Activated T-cell treated with anti-CD3 and anti-CD28 coated beads, Interleukin-2, amount 50 U/mL, for 24 hours (primary cell): Measurements from ENCODE around the gene CUEDC1.

Experiments used
- DNase-seq: peaks from one replicate; pipeline ENCODE4 v3.0.0-alpha.2; 2020
- H3K27ac Mint-ChIP-seq: 2 replicates; pipeline ENCODE4 v1.8.0; 2020; ENCODE audit warnings: mild to moderate bottlenecking, mixed read lengths
- H3K27me3 Mint-ChIP-seq: 2 replicates; pipeline ENCODE4 v1.8.0; 2020; ENCODE audit warnings: mixed read lengths
- H3K36me3 Mint-ChIP-seq: 2 replicates; pipeline ENCODE4 v1.8.0; 2020; ENCODE audit warnings: low read depth, mixed read lengths
- H3K4me1 Mint-ChIP-seq: 2 replicates; pipeline ENCODE4 v1.8.0; 2020; ENCODE audit warnings: low read depth, mixed read lengths
- H3K4me3 Mint-ChIP-seq: 2 replicates; pipeline ENCODE4 v1.8.0; 2020; ENCODE audit warnings: mild to moderate bottlenecking, moderate library complexity, mixed read lengths
- H3K9me3 Mint-ChIP-seq: 2 replicates; pipeline ENCODE4 v1.8.0; 2020; ENCODE audit warnings: mixed read lengths

The CUEDC1 gene

GRCh38 chr17:57941384-57942370 lies 13.5 kb downstream of the CUEDC1 start:
- Mint-ChIP-seq H3K27me3 (peaks cover 16% of the 10 kb centered on the region), H3K36me3 (no peaks in the 10 kb centered on the region)

DNA sequence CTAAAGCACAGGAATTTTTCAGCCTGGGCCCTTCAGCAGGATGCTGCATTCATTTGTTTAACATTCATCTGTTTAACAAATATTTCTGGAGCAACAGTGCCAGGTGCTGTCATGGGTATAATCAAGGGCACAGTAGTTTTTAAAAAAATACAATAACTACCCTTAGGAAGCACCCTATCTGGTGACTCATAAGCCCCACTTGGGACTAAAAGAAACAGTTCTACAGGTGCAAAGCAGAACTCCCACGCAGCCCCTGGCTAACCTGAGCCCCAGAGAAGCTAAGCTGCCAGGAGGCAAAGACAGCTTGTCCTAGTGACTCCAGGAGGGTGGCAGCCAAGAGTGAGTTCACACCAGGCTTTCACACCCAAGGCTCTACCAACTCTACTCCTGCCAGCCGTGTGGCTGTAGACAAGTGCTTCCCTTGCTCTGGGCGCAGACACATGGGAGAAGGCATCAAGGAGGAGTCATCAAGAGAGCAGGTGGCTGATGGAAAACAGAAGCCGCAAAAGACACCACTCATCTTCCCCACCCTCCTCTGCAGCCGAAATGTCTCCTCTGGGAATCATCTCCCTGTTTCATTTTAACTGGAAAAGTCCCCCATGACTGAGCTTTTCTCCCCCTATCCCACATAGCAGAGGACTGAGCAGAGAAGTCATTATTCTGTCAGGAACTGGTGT lies 14.4 kb downstream of the CUEDC1 start:
- DNase-seq, result peak; percentile 32
- Mint-ChIP-seq H3K27ac (no peak overlapping the region), H3K36me3 (no peaks in the 10 kb centered on the region), H3K4me3 (no peak overlapping the region), H3K27me3 (peaks cover 15% of the 10 kb centered on the region), H3K9me3 (no peaks in the 10 kb centered on the region), H3K4me1 (peaks cover 19% of the 10 kb centered on the region)

More at GRCh38 chr17:57941384-57942370, 13.5 kb downstream of the CUEDC1 start:
- no peaks in the 10 kb centered on the region for H3K9me3 Mint-ChIP-seq
- no peak for DNase-seq
- H3K4me1 Mint-ChIP-seq, result peaks cover 26% of the 10 kb centered on the region
- no peak overlapping the region for H3K4me3 Mint-ChIP-seq
- no peak overlapping the region for H3K27ac Mint-ChIP-seq

DNA sequence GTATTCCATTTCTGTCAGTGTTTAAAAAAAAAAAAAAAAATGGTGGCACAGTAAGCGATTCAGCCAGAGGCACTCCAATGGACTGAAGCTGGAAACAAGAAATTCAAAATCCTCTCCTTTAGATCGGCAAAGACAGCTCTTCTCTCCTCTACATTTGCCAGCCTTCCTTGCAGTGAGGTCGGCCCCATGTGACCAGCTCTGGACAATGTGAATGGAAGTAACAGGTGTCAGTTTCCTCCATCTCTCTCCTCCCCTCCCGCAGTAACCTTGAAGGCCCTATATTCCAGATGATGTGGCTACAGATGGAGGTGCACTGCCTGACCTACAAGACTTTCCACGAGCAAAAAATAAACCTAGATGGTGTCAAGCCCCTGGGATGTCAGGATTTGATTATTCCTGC lies 15.0 kb downstream of the CUEDC1 start:
- H3K4me1 Mint-ChIP-seq, result peaks cover 19% of the 10 kb centered on the region
- H3K27ac Mint-ChIP-seq, result no peak overlapping the region
- H3K4me3 Mint-ChIP-seq, result no peak overlapping the region
- DNase-seq, result no peak
- H3K27me3 Mint-ChIP-seq, result peaks cover 15% of the 10 kb centered on the region
- H3K36me3 Mint-ChIP-seq, result no peaks in the 10 kb centered on the region
- H3K9me3 Mint-ChIP-seq, result no peaks in the 10 kb centered on the region

DNA sequence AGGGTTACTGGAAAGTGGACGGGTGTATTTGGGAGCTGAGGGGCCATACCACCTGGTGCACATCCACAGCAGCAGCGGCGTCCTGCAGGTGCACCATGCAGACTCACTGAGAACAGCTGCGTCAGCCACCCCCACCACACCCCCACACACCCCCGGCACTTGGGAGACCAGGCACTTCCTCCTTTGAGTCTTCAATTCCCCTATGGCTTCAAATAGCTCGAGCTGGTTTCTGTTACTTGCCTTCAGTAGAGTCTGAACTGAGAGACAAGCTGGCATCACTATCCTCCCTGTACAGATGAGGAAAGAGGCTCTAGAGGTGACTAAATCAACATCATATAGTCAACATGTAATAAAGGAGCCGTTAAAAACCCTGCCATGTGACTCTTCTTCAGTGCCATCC lies 15.4 kb downstream of the CUEDC1 start:
- Mint-ChIP-seq H3K9me3 (no peaks in the 10 kb centered on the region), H3K4me3 (no peak overlapping the region), H3K27ac (no peak overlapping the region), H3K27me3 (peaks cover 15% of the 10 kb centered on the region), H3K4me1 (peaks cover 19% of the 10 kb centered on the region), H3K36me3 (no peaks in the 10 kb centered on the region)
- no peak for DNase-seq

DNA sequence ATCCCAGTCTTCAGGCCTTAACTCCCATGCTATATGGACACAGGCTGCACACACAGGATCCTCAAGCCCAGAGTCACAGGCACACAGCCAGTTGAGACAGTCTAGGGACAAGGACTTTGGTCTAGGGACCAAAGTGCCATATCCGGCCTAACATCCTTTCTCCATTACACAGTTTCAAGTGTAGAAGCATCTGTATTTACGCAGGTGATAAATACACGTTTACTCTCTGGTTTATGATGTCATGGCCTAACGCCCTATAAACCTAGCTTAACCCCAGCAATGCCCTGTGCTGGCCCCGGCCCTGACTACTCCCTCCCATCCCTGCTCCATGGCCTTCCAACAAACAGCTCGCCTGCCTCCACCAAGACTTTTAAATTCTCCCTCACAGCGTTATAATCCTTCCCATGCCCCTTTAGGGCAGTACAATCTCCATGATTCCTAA lies 17.1 kb downstream of the CUEDC1 start:
- no peak overlapping the region for H3K4me3 Mint-ChIP-seq
- H3K4me1 Mint-ChIP-seq, result peaks cover 19% of the 10 kb centered on the region
- H3K36me3 Mint-ChIP-seq, result no peaks in the 10 kb centered on the region
- no peak for DNase-seq
- H3K27ac Mint-ChIP-seq, result no peak overlapping the region
- peaks cover 15% of the 10 kb centered on the region for H3K27me3 Mint-ChIP-seq
- no peaks in the 10 kb centered on the region for H3K9me3 Mint-ChIP-seq

- no peak overlapping the region for H3K27ac Mint-ChIP-seq
- peaks cover 19% of the 10 kb centered on the region for H3K4me1 Mint-ChIP-seq
- DNase-seq, result no peak
- H3K9me3 Mint-ChIP-seq, result no peaks in the 10 kb centered on the region
- no peak overlapping the region for H3K4me3 Mint-ChIP-seq
- H3K36me3 Mint-ChIP-seq, result no peaks in the 10 kb centered on the region
- peaks cover 15% of the 10 kb centered on the region for H3K27me3 Mint-ChIP-seq
These were observed 17.7 kb downstream of the CUEDC1 start for GRCh38 chr17:57937492-57937891.

GRCh38 chr17:57935833-57936807 lies 19.1 kb downstream of the CUEDC1 start:
- no peak overlapping the region for H3K4me3 Mint-ChIP-seq
- no peaks in the 10 kb centered on the region for H3K9me3 Mint-ChIP-seq
- H3K36me3 Mint-ChIP-seq, result no peaks in the 10 kb centered on the region
- no peak overlapping the region for H3K27ac Mint-ChIP-seq
- H3K4me1 Mint-ChIP-seq, result peaks cover 16% of the 10 kb centered on the region
- no peak for DNase-seq
- H3K27me3 Mint-ChIP-seq, result peaks cover 18% of the 10 kb centered on the region

GRCh38 chr17:57931488-57932137 lies 23.6 kb downstream of the CUEDC1 start:
- H3K27me3 Mint-ChIP-seq, result peaks cover 13% of the 10 kb centered on the region
- H3K4me3 Mint-ChIP-seq, result no peak overlapping the region

DNA sequence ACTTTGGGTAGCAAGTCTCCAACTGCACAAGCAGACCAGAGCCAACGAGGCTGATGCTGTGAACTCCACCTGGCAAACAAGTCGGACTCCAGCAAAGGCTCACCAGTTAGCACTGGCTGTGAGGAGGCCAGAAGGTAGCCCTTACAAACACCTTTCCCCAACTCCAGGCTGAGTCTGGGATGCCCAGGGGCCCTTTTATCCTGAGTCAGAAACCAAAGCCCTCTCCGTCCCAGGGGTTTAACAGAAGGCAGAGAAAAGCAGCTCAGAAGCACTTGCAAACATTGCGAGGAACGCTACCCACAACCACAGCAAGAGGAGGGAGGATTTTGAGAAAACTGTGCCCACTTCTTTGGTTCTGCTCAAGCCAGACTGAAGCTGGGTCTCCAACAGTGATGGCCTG lies 25.0 kb downstream of the CUEDC1 start:
- peaks cover 18% of the 10 kb centered on the region for H3K27me3 Mint-ChIP-seq
- no peaks in the 10 kb centered on the region for H3K9me3 Mint-ChIP-seq
- no peak for DNase-seq
- no peak overlapping the region for H3K27ac Mint-ChIP-seq
- H3K4me3 Mint-ChIP-seq, result no peak overlapping the region
- H3K36me3 Mint-ChIP-seq, result no peaks in the 10 kb centered on the region
- H3K4me1 Mint-ChIP-seq, result no peaks in the 10 kb centered on the region

More at GRCh38 chr17:57931488-57932137, 23.6 kb downstream of the CUEDC1 start:
- Mint-ChIP-seq H3K27ac (no peak overlapping the region), H3K9me3 (no peaks in the 10 kb centered on the region), H3K4me1 (no peaks in the 10 kb centered on the region), H3K36me3 (no peaks in the 10 kb centered on the region)
- DNase-seq, result no peak

DNA sequence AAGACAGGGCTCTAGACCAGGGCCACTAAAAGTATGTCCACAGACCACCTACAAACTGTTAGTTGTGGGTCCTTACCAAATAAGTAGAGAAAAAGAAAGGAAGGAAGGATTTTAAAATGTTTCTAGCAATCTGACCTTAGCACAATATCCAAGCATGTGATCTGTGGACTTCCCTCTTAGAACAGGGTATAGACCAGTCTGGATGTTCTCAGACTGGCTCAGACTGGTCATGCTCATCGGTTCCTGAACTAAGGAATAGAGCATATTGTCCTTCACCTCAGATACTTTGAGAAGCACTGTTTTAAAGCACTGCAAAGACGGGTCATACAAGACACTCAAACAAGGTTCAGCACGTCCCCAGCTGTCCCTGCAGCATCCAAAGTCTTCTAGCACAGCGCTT lies 25.8 kb downstream of the CUEDC1 start:
- peaks cover 26% of the 10 kb centered on the region for H3K27me3 Mint-ChIP-seq
- H3K4me1 Mint-ChIP-seq, result no peaks in the 10 kb centered on the region
- no peaks in the 10 kb centered on the region for H3K9me3 Mint-ChIP-seq
- no peak overlapping the region for H3K27ac Mint-ChIP-seq
- H3K36me3 Mint-ChIP-seq, result no peaks in the 10 kb centered on the region
- no peak for DNase-seq
- no peak overlapping the region for H3K4me3 Mint-ChIP-seq

- Mint-ChIP-seq H3K4me3 (no peak overlapping the region), H3K27ac (no peak overlapping the region), H3K27me3 (peaks cover 28% of the 10 kb centered on the region), H3K4me1 (no peaks in the 10 kb centered on the region), H3K36me3 (no peaks in the 10 kb centered on the region), H3K9me3 (no peaks in the 10 kb centered on the region)
- DNase-seq, result no peak
These were observed 26.3 kb downstream of the CUEDC1 start for GRCh38 chr17:57928928-57929327.

GRCh38 chr17:57927048-57927723 lies 28.0 kb downstream of the CUEDC1 start:
- peaks cover 3% of the 10 kb centered on the region for H3K4me1 Mint-ChIP-seq
- no peak for DNase-seq
- H3K27me3 Mint-ChIP-seq, result peaks cover 28% of the 10 kb centered on the region
- no peaks in the 10 kb centered on the region for H3K36me3 Mint-ChIP-seq
- no peak overlapping the region for H3K4me3 Mint-ChIP-seq
- H3K9me3 Mint-ChIP-seq, result no peaks in the 10 kb centered on the region
- no peak overlapping the region for H3K27ac Mint-ChIP-seq

DNA sequence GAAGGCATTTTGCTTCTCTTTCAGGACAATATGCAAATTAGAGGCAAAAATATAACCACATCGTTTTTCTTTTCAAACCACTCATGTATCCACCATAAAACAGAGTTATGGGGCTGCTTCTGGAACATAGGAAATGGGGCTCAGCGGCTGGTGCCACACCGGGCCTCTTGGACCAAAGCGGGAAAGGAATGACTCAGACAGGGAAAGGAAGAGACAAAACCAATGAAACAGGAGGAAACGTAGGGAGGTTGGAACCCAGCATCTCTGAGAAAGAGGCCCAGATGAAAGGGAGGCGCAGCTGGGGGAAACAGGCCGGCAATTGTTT lies 28.5 kb downstream of the CUEDC1 start:
- H3K4me3 Mint-ChIP-seq, result no peak overlapping the region

More for the DNA sequence above, 28.5 kb downstream of the CUEDC1 start:
- Mint-ChIP-seq H3K9me3 (no peaks in the 10 kb centered on the region), H3K36me3 (no peaks in the 10 kb centered on the region), H3K27ac (no peak overlapping the region), H3K4me1 (peaks cover 3% of the 10 kb centered on the region), H3K27me3 (peaks cover 26% of the 10 kb centered on the region)
- no peak for DNase-seq
